Measurements from ENCODE around the gene DIP2C.
"Not testable (repeated sequence)": the region's sequence is repeated elsewhere in the genome, so short reads cannot be mapped to it uniquely, and the experiment has no call there.

Gene DIP2C

DNA sequence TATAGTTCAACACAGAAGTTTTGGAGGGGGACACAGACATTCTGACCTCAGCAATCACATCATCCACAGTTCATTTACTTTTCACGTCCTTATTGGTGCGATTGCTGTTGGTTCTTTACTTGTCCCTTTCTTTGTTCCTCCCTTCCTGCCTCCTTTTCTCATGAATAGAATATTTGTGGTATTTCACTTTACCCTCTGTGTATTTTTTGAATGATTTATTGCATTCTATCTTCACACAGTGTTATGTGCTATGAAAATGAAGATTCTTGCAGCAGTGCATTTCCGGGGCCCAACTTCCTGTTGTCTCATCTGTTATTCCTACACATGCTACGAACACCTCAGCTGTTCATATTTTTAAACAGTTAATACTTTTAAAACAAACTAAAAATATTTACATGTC, 374.6 kb downstream of the DIP2C start:
- DNase-seq (ENCODE audit: low read depth in 2 of 3, low spot score in 2 of 3) = no peak

DNA sequence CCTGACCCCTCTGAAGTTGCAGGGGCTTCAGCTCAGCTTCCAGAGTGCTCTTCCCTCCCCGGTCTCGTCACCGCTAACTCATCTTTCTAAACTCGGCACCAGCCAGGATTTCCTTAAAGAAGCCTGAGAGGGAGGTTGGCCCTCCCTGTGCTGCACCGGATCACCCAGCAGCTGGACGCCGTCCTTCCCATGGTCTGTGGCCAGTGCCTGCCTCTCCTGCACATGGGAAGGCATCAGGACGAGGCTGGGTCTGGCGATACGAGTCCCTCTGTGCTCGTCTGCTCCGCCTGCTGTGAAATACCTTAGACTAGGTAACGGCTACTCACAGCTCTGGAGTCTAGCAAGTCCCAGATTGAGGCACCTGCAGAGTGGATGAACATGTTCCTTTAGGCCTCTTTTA, 375.1 kb downstream of the DIP2C start:
- DNase-seq (ENCODE audit: low read depth in 2 of 3, low spot score in 2 of 3) = no peak

GRCh38 chr10:311901-312665, 377.4 kb downstream of the DIP2C start:
- DNase-seq (ENCODE audit: low read depth in 2 of 3, low spot score in 2 of 3) = no peak

- no peak for DNase-seq (ENCODE audit: low read depth in 2 of 3, low spot score in 2 of 3)
Measured at GRCh38 chr10:310976-311639, 378.4 kb downstream of the DIP2C start.

DNA sequence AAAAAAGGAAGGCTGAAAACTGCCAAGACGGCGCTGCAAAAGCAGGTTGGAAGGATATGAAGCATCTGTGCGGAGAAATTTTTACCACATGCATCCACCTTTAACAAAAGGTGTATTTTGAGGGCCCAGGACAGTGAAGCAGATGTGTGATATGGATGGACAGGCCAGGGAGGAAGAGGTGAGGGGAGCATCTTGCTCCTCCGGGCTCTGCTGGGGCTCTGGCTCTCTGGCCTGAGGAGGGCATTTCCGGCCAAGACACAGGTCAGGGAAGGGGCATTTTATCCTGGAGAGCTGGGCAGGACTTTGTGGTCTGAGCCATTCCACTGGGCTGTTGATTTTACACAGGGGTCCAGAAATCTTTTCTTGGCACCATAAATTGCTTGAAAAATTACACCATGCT, 379.1 kb downstream of the DIP2C start:
- DNase-seq (ENCODE audit: low read depth in 2 of 3, low spot score in 2 of 3) = no peak

DNA sequence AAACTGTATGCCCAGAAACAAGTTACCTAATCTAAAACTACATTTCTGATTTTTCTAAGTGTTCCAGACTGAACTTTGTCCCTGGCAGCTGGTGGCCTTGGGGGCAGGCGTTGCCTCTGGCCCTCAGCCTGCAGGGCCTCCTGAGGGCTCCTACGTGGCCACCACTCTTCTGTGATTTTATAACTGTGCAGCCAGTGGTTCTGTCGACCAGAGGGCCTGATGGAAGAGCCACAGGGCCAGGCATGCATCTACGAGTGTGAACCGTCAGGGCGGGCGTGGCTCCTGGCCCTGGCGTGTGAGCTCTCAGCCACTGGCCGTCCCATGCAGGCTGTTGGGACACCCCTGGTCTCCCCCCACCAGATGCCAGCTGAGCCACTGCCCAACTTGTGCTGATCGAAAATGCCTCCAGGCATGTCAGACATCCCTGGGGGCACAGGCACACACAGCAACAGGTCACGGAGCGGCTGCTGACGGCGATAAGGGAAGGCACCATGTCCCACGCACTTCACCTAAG, 380.8 kb downstream of the DIP2C start:
- no peak for DNase-seq (ENCODE audit: low read depth in 2 of 3, low spot score in 2 of 3)

DNA sequence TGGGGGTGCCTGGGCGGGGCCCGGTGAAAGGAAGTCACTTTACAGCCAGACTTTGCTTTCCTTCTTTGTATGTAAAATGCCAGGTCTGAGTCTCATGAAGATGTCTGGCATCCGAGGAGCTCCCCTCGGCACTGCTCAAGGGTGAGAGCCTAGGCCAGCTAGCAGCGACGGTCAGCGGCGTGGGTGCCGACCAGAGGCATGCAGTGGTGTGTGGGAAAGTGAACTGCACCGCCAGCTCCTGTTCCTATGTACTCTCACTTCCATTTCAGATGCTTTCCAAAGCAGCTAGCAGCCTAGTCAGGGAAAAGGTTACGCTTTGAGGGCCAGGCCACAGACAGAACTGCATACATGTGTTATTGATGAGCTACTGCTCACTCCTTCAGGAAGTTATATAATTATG, 381.4 kb downstream of the DIP2C start:
- no peak for DNase-seq (ENCODE audit: low read depth in 2 of 3, low spot score in 2 of 3)

DNA sequence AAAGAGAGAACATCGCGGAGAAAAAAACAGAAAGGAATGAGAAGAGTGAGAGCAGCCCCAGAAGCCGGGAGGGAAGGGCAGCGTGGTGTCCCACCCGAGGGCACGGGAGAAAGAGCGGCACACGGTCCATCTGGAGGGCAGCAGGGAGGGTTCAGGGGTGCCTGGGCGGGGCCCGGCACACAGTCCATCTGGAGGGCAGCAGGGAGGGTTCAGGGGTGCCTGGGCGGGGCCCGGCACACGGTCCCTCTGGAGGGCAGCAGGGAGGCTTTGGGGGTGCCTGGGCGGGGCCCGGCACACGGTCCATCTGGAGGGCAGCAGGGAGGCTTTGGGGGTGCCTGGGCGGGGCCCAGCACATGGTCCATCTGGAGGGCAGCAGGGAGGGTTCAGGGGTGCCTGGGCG, 381.8 kb downstream of the DIP2C start:
- DNase-seq (ENCODE audit: low read depth in 2 of 3, low spot score in 2 of 3) = no peak

- no peak for DNase-seq (ENCODE audit: low read depth in 2 of 3, low spot score in 2 of 3)
Measured at GRCh38 chr10:306675-307185, 382.7 kb downstream of the DIP2C start.

DNA sequence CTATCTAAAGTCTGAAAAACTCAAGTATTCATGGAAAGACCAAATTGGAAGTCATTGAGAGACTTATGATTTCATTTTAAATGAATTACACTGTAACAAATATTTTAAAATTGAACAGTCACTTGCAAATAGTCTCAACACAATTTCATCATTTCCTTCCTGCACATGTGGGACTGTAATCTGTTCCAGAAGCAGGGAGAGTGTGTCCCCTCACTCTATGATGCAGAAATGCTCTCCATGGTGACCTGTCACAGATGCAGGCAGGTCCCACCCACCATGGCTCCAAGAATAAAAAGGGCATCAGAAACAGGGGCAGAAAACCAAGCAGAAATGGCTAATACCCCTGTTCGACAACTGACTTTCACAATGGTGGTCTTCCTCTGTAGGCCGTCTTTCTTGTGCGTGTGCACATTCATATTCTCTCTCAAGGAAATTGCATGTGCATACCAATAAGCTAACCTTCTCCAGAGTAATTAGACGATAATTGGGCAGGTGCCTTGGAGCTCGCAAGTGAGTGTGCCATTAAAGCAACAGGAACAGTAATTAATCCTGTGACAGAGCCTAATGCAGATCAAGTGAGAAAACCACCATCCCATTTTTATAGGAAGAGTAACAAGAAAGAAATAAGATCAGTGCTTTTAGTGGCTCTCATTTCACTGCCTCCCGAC, 383.3 kb downstream of the DIP2C start:
- DNase-seq (ENCODE audit: low read depth in 2 of 3, low spot score in 2 of 3) = no peak

DNA sequence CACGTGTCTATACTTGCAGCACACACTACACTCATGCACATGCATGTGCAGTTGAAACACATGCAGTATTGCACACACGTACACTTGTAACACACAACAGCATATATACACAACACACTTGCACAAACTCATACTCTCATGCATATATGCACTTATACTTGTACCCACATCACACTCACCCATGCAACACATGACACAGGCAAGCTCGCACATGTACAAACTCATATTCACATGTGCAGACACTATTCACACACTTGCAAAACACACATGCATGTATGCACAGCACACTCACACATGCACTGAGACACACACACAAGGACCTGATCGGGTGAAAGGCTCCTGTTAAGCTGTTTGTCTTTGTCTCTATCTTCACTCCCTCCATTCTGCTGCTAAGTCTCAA, 384.4 kb downstream of the DIP2C start:
- no peak for DNase-seq (ENCODE audit: low read depth in 2 of 3, low spot score in 2 of 3)

- DNase-seq (ENCODE audit: low read depth in 2 of 3, low spot score in 2 of 3) = no peak
Measured at GRCh38 chr10:301536-301935, 387.9 kb downstream of the DIP2C start.

DNA sequence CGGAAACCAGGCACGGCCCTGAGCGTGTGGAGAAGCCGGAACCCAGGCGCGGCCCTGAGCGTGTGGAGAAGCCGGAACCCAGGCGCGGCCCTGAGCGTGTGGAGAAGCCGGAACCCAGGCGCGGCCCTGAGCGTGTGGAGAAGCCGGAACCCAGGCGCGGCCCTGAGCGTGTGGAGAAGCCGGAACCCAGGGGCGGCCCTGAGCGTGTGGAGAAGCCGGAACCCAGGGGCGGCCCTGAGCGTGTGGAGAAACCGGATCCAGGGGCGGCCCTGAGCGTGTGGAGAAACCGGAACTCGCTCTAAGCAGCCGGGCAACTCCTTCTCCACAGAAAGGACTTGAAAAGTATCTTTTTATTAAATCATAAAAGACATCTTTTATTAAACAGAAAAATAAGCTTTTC, 388.9 kb downstream of the DIP2C start:
- not testable (repeated sequence) for DNase-seq (ENCODE audit: low read depth in 2 of 3, low spot score in 2 of 3)

GRCh38 chr10:299969-300368, 389.5 kb downstream of the DIP2C start:
- DNase-seq (ENCODE audit: low read depth in 2 of 3, low spot score in 2 of 3) = no peak

DNA sequence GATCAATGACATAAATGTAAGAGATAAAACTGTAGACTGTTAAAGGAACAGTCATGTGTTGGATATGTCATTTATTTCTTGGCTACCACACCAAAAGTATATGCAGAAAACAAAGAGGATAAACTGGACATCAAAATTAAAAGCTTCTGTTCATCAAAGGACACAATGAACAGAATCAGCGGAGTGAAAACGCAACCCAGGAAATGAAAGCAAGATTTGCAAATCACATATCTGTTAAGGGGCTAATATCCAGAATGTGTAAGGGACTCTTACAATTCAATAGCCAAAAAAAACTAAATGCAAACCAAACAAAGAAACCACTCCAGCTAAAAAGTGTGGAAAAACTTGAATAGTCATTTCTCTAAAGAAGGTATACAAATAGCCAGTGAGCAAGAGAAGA, 390.0 kb downstream of the DIP2C start:
- DNase-seq (ENCODE audit: low read depth in 2 of 3, low spot score in 2 of 3) = no peak

- no peak for DNase-seq (ENCODE audit: low read depth in 2 of 3, low spot score in 2 of 3)
Measured at GRCh38 chr10:298033-298432, 391.4 kb downstream of the DIP2C start.

DNA sequence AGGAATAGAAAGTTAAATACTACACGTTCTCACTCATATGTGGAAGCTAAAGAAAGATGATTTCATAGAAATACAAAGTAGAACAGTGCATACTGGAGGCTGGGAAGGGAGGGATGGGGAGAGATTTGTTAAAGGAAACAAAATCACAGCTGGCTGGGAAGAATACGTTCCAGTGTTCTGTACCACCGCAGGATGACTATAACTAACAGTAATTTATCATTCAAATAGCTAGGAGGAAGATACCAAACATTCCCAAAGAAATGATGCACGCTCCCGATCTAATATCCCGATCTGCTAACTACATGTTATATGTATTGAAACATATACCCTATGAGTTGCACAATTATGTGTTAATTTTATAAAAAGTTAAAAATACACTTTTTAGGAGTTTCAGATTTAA, 391.9 kb downstream of the DIP2C start:
- no peak for DNase-seq (ENCODE audit: low read depth in 2 of 3, low spot score in 2 of 3)

DNA sequence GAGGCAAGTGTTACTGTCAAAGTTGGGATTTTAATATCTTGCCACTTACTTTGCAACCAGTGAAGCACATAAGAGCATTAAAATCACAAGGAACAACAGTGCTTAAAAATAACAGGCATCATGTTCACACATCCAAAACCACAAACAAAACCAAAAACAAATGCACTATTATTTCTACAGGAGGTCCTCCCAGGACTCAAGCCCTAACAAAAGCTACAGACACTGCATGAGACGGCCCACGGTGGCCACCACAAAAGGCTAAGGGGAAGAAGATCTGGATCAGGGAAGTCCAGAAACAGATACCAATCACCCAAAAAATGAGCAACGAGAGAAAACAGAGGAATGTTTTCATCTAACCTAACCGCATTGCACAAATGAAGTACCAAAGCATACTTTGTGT, 395.8 kb downstream of the DIP2C start:
- no peak for DNase-seq (ENCODE audit: low read depth in 2 of 3, low spot score in 2 of 3)

DNA sequence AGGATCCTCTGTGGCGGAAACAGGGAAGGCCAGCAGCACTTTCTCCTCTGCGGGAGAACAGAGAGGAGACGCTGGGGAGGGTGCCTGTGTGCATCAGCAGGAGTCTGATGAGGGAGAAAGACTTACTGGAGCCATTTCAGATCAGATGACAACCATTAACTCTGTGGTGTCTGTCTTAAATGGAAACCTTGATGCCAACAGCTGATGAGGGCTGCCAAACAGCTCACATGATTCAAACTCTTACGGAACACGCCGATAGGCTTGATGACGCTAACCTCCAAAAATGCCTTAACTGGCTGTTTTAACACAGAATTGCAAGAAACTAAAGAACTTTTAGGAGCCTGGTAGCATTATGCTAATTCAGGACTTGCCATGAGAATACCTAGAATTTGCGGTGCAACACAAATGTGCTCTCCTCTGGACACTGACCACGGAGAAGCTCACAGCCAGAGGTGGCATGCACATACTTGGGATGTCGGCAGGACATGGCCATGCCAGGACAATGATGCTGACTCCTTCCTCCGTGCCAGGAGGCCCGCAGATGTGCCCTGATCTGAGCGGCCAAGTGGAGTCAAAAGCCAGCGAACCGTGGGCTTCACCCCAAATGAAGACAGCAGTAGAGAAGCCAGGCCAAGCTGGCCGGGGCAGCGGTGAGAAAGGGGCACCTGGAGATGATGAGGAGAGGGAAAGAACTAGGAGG, 399.3 kb downstream of the DIP2C start:
- no peak for DNase-seq (ENCODE audit: low read depth in 2 of 3, low spot score in 2 of 3)

- DNase-seq (ENCODE audit: low read depth in 2 of 3, low spot score in 2 of 3) = no peak
Measured at GRCh38 chr10:289581-289980, 399.9 kb downstream of the DIP2C start.
